Measurements from ENCODE around the gene FAM114A2. TPM values are rescaled to one million over a fixed set of nuclear protein-coding genes. Genes with fewer than 3 reads are reported as not detected.
A peak's percentile ranks its signal among the peaks of the same experiment; 100 is the strongest.
"Not testable (repeated sequence)": the region's sequence is repeated elsewhere in the genome, so short reads cannot be mapped to it uniquely, and the experiment has no call there.

Gene FAM114A2
- total and polyA plus RNA-seq, 9 donors = 14.0 to 42.4 (median 17.8) TPM

- H3K27ac ChIP-seq (ENCODE audit: low read length) = no peak overlapping the region
Observed at GRCh38 chr5:154076240-154076922, 37.7 kb upstream of the FAM114A2 start.

GRCh38 chr5:154072414-154073171, 33.9 kb upstream of the FAM114A2 start:
- no peak overlapping the region for H3K27ac ChIP-seq (ENCODE audit: low read length)
- no peak overlapping the region for H3K4me3 ChIP-seq (ENCODE audit: low read length)
- no peaks in the 10 kb centered on the region for H3K9me3 ChIP-seq (replicated peaks; ENCODE audit: control insufficient read depth, low read depth, low read length)
- no peaks in the 10 kb centered on the region for H3K36me3 ChIP-seq (ENCODE audit: control insufficient read depth, insufficient read depth, low read length)
- peak; percentile 86 for DNase-seq
- peaks cover 12% of the 10 kb centered on the region for H3K4me1 ChIP-seq (ENCODE audit: control insufficient read depth, insufficient read depth, low read length)
- 8% methylated on average over 9 of the region's 18 CpGs for WGBS (ENCODE audit: insufficient coverage)
- H3K27me3 ChIP-seq (ENCODE audit: control insufficient read depth, insufficient read depth, low read length) = no peaks in the 10 kb centered on the region

More at GRCh38 chr5:154076240-154076922, 37.7 kb upstream of the FAM114A2 start:
- Histone ChIP-seq H3K4me1 (ENCODE audit: control insufficient read depth, insufficient read depth, low read length) (peaks cover 27% of the 10 kb centered on the region), H3K36me3 (ENCODE audit: control insufficient read depth, insufficient read depth, low read length) (no peaks in the 10 kb centered on the region), H3K9me3 (replicated peaks; ENCODE audit: control insufficient read depth, low read depth, low read length) (no peaks in the 10 kb centered on the region), H3K4me3 (ENCODE audit: low read length) (no peak overlapping the region), H3K27me3 (ENCODE audit: control insufficient read depth, insufficient read depth, low read length) (no peaks in the 10 kb centered on the region)
- WGBS (ENCODE audit: insufficient coverage) = 83% methylated on average over 3 of the region's 5 CpGs
- no peak for DNase-seq

- no peaks in the 10 kb centered on the region for H3K36me3 ChIP-seq (ENCODE audit: control insufficient read depth, insufficient read depth, low read length)
- H3K27ac ChIP-seq (ENCODE audit: low read length) = no peak overlapping the region
- peaks cover 9% of the 10 kb centered on the region for H3K4me1 ChIP-seq (ENCODE audit: control insufficient read depth, insufficient read depth, low read length)
- no peak overlapping the region for H3K4me3 ChIP-seq (ENCODE audit: low read length)
- no peaks in the 10 kb centered on the region for H3K27me3 ChIP-seq (ENCODE audit: control insufficient read depth, insufficient read depth, low read length)
- no peak for DNase-seq
- WGBS (ENCODE audit: insufficient coverage) = 52% methylated on average over 2 of the region's 2 CpGs
- H3K9me3 ChIP-seq (replicated peaks; ENCODE audit: control insufficient read depth, low read depth, low read length) = no peaks in the 10 kb centered on the region
Observed at GRCh38 chr5:154071799-154072413, 33.2 kb upstream of the FAM114A2 start.

DNA sequence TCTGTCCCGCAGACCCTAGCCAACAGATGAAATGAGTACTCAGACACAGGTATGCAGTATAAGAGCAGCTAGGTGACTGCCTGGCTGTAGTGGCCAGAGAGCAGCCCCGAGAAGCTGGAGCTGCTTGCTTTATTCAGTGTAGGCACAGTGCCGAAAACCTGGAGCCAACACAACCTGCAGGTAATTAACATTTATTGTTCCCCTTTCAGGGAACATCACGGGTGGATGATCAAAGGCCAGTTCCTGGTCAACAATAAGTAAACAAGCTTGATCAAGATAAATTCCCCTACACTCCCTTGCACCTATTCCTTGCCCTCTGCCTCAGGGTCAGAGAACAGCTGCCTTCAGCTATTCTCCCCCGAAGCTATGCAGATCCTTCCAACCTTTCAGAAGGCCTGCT, 31.1 kb upstream of the FAM114A2 start:
- 95% methylated on average over 5 of the region's 5 CpGs for WGBS (ENCODE audit: insufficient coverage)
- H3K4me1 ChIP-seq (ENCODE audit: control insufficient read depth, insufficient read depth, low read length); H3K27me3 ChIP-seq (ENCODE audit: control insufficient read depth, insufficient read depth, low read length); H3K9me3 ChIP-seq (replicated peaks; ENCODE audit: control insufficient read depth, low read depth, low read length); DNase-seq; H3K36me3 ChIP-seq (ENCODE audit: control insufficient read depth, insufficient read depth, low read length); H3K27ac ChIP-seq (ENCODE audit: low read length); H3K4me3 ChIP-seq (ENCODE audit: low read length): not testable (repeated sequence)

- H3K27ac ChIP-seq (ENCODE audit: low read length) = no peak overlapping the region
- no peak for DNase-seq
- H3K4me3 ChIP-seq (ENCODE audit: low read length) = no peak overlapping the region
Observed at GRCh38 chr5:154065971-154066370, 27.3 kb upstream of the FAM114A2 start.

GRCh38 chr5:154063372-154063771, 24.7 kb upstream of the FAM114A2 start:
- H3K27ac ChIP-seq (ENCODE audit: low read length) = no peak overlapping the region

More at GRCh38 chr5:154065971-154066370, 27.3 kb upstream of the FAM114A2 start:
- Histone ChIP-seq H3K27me3 (ENCODE audit: control insufficient read depth, insufficient read depth, low read length) (no peaks in the 10 kb centered on the region), H3K9me3 (replicated peaks; ENCODE audit: control insufficient read depth, low read depth, low read length) (no peaks in the 10 kb centered on the region), H3K4me1 (ENCODE audit: control insufficient read depth, insufficient read depth, low read length) (no peaks in the 10 kb centered on the region), H3K36me3 (ENCODE audit: control insufficient read depth, insufficient read depth, low read length) (no peaks in the 10 kb centered on the region)

GRCh38 chr5:154060606-154061005, 21.9 kb upstream of the FAM114A2 start:
- Histone ChIP-seq H3K36me3 (ENCODE audit: control insufficient read depth, insufficient read depth, low read length) (no peaks in the 10 kb centered on the region), H3K9me3 (replicated peaks; ENCODE audit: control insufficient read depth, low read depth, low read length) (no peaks in the 10 kb centered on the region), H3K27me3 (ENCODE audit: control insufficient read depth, insufficient read depth, low read length) (no peaks in the 10 kb centered on the region), H3K27ac (ENCODE audit: low read length) (no peak overlapping the region), H3K4me1 (ENCODE audit: control insufficient read depth, insufficient read depth, low read length) (peaks cover 3% of the 10 kb centered on the region), H3K4me3 (ENCODE audit: low read length) (no peak overlapping the region)
- 86% methylated on average over 2 of the region's 3 CpGs for WGBS (ENCODE audit: insufficient coverage)
- DNase-seq = no peak

More at GRCh38 chr5:154063372-154063771, 24.7 kb upstream of the FAM114A2 start:
- Histone ChIP-seq H3K9me3 (replicated peaks; ENCODE audit: control insufficient read depth, low read depth, low read length) (no peaks in the 10 kb centered on the region), H3K27me3 (ENCODE audit: control insufficient read depth, insufficient read depth, low read length) (no peaks in the 10 kb centered on the region), H3K4me3 (ENCODE audit: low read length) (no peak overlapping the region), H3K36me3 (ENCODE audit: control insufficient read depth, insufficient read depth, low read length) (no peaks in the 10 kb centered on the region), H3K4me1 (ENCODE audit: control insufficient read depth, insufficient read depth, low read length) (peaks cover 3% of the 10 kb centered on the region)
- DNase-seq = no peak

GRCh38 chr5:154059583-154059982, 20.9 kb upstream of the FAM114A2 start:
- H3K27me3 ChIP-seq (ENCODE audit: control insufficient read depth, insufficient read depth, low read length) = no peaks in the 10 kb centered on the region
- H3K4me1 ChIP-seq (ENCODE audit: control insufficient read depth, insufficient read depth, low read length) = peaks cover 3% of the 10 kb centered on the region
- H3K4me3 ChIP-seq (ENCODE audit: low read length) = no peak overlapping the region
- H3K36me3 ChIP-seq (ENCODE audit: control insufficient read depth, insufficient read depth, low read length) = peaks cover 4% of the 10 kb centered on the region
- H3K9me3 ChIP-seq (replicated peaks; ENCODE audit: control insufficient read depth, low read depth, low read length) = no peaks in the 10 kb centered on the region
- 100% methylated on average over 1 of the region's 4 CpGs for WGBS (ENCODE audit: insufficient coverage)
- no peak overlapping the region for H3K27ac ChIP-seq (ENCODE audit: low read length)
- no peak for DNase-seq

- Histone ChIP-seq H3K27me3 (ENCODE audit: control insufficient read depth, insufficient read depth, low read length) (no peaks in the 10 kb centered on the region), H3K36me3 (ENCODE audit: control insufficient read depth, insufficient read depth, low read length) (peaks cover 4% of the 10 kb centered on the region), H3K4me3 (ENCODE audit: low read length) (no peak overlapping the region), H3K9me3 (replicated peaks; ENCODE audit: control insufficient read depth, low read depth, low read length) (no peaks in the 10 kb centered on the region), H3K27ac (ENCODE audit: low read length) (no peak overlapping the region), H3K4me1 (ENCODE audit: control insufficient read depth, insufficient read depth, low read length) (peaks cover 3% of the 10 kb centered on the region)
- 66% methylated on average over 5 of the region's 6 CpGs for WGBS (ENCODE audit: insufficient coverage)
- no peak for DNase-seq
Observed at GRCh38 chr5:154059039-154059430, 20.3 kb upstream of the FAM114A2 start.

All from muscle of leg (tissue), 11 donors.